HCT116 (cell line): Measurements from ENCODE around the gene EP400.

Source experiments
- CTCF ChIP-seq, 3 experiments: fragments of 200-600 bp in 1 of 3; sonication (generic) in 1 of 3; IDR thresholded peaks in 2 of 3; conservative IDR thresholded peaks in 1 of 3; 2 replicates each; pipeline ENCODE4 v1.5.1; 2012 to 2017; ENCODE audit warnings: low read depth in 2 of 3, low read length in 2 of 3, antibody characterized with exemption in 1 of 3, borderline replicate concordance in 1 of 3, control low read depth in 1 of 3, mild to moderate bottlenecking in 1 of 3, mixed read lengths in 1 of 3, mixed run types in 1 of 3, moderate library complexity in 1 of 3; ENCODE audit not compliant: insufficient read depth in 1 of 3
- FOSL1 ChIP-seq: IDR thresholded peaks from 2 replicates; pipeline ENCODE4 v1.6.1; 2012; ENCODE audit warnings: low read depth
- JUND ChIP-seq: IDR thresholded peaks from 2 replicates; pipeline ENCODE4 v1.6.1; 2012
- POLR2A ChIP-seq: IDR thresholded peaks from 2 replicates; pipeline ENCODE4 v1.7.0; 2011; ENCODE audit warnings: borderline replicate concordance; ENCODE audit not compliant: insufficient read depth, insufficient read length; ENCODE audit errors: extremely low read depth
- POLR2AphosphoS5 ChIP-seq: IDR thresholded peaks from 2 replicates; pipeline ENCODE4 v1.6.1; 2011; ENCODE audit warnings: mild to moderate bottlenecking, low read depth, low read length, moderate library complexity
- ZBTB33 ChIP-seq: IDR thresholded peaks from 2 replicates; pipeline ENCODE4 v1.6.1; 2011; ENCODE audit warnings: mild to moderate bottlenecking, low read length, moderate library complexity; ENCODE audit not compliant: insufficient replicate concordance; ENCODE audit errors: extremely low read depth
- ZFX ChIP-seq: fragments of 450-650 bp; IDR thresholded peaks from 2 replicates; pipeline ENCODE4 v1.6.1; 2017

- TF ChIP-seq CTCF (IDR thresholded peaks at IDR 0.05 in 2 of 3, conservative IDR thresholded peaks at IDR 0.05 in 1 of 3; ENCODE audit: borderline replicate concordance in 1 of 3, insufficient read depth in 1 of 3, low read depth in 2 of 3, low read length in 2 of 3) (no peak), FOSL1 (no peak), JUND (no peak), POLR2A (no peak), ZFX (no peak), POLR2AphosphoS5 (no peak), ZBTB33 (no peak)
Measured at GRCh38 chr12:132127041-132127440, 177.3 kb downstream of the EP400 start.
